H1 (cell line): ENCODE measurements around the gene UGGT1. TPM values are rescaled to one million over a fixed set of nuclear protein-coding genes. Genes with fewer than 3 reads are reported as not detected.

Source experiments
- GTF2F1 ChIP-seq: IDR thresholded peaks from 2 replicates; pipeline ENCODE4 v1.6.1; 2012; ENCODE audit warnings: low read depth, low read length, improper control_type of control experiment, borderline replicate concordance
- JUND ChIP-seq: IDR thresholded peaks from 2 replicates; pipeline ENCODE4 v1.6.1; 2011; ENCODE audit warnings: mild to moderate bottlenecking, improper control_type of control experiment, low read length
- POU5F1 ChIP-seq: IDR thresholded peaks from 2 replicates; pipeline ENCODE4 v1.6.1; 2011; ENCODE audit warnings: low read depth, mild to moderate bottlenecking, low read length, moderate library complexity
- RAD21 ChIP-seq, 2 experiments: IDR thresholded peaks in 1 of 2; conservative IDR thresholded peaks in 1 of 2; 2 replicates each; pipeline ENCODE4 v1.6.1; 2011; ENCODE audit warnings: low read depth in 2 of 2, low read length in 2 of 2, improper control_type of control experiment in 1 of 2, inconsistent platforms in 1 of 2, mild to moderate bottlenecking in 1 of 2, moderate library complexity in 1 of 2
- SIRT6 ChIP-seq: IDR thresholded peaks from one replicate; pipeline ENCODE4 v1.7.1; 2012; ENCODE audit warnings: low read length, inconsistent platforms
- YY1 ChIP-seq: IDR thresholded peaks from 2 replicates; pipeline ENCODE4 v1.6.1; 2011; ENCODE audit warnings: low read depth, mild to moderate bottlenecking, low read length
- polyA plus RNA-seq, 7 experiments: library from polyadenylated mRNA; depleted of rRNA in 3 of 7; stranded (reverse) in 5 of 7; unstranded in 2 of 7; fragments of >200 nt in 5 of 7; fragments of 200-250 nt in 2 of 7; gene quantifications; 1 replicate in 5 of 7; 2 replicates in 1 of 7; 4 replicates in 1 of 7; pipeline versions ENCODE4 v1.2.1 to v1.2.3, GENCODE V29; 2011 to 2013; ENCODE audit warnings: missing spikeins in 2 of 7, mixed read lengths in 2 of 7
- total RNA-seq: library from RNA; stranded (reverse); fragmentation: NEBNext Ultra II Directional; extraction: Animal tissue kit (Norgen Biotek cat#: 25700); gene quantifications from 2 replicates; pipeline ENCODE4 v1.2.1, GENCODE V29; 2021

UGGT1 gene
- total and polyA plus RNA-seq, 2 of the 8 experiments (the other 6 are each of a cell fraction or from before 2014, with no cell fraction given), result 14.9 to 57.3 TPM

DNA sequence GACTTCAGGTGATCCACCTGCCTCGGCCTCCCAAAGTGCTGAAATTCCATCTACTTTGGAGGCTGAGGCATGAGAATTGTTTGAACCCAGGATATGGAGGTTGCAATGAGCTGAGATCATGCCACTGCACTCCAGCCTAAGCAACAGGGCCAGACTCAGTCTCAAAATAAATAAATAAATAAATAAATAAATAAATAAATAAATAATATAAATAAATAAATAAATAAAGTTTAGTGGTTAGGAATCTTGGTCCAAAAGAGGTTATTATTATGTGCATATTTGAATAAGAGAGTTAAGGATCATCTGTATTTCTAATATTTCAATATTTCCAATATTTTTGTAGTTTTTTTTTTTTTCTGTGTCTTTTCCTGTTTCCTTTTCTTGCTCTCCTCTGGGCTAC, 136.9 kb downstream of the UGGT1 start (continued):
- TF ChIP-seq YY1 (no peak), POU5F1 (no peak), GTF2F1 (no peak), SIRT6 (no peak), RAD21 (IDR thresholded peaks at IDR 0.05 in 1 of 2, conservative IDR thresholded peaks at IDR 0.05 in 1 of 2; ENCODE audit: low read depth in 2 of 2, low read length in 2 of 2) (no peak), JUND (no peak)
- TF ChIP-seq, all 59 proteins: peak for 0
